HuH-7.5 (cell line): ENCODE measurements around the gene SDSL.

Source experiments
- DNase-seq: peaks from one replicate; pipeline ENCODE4 v3.0.0; 2011; ENCODE audit warnings: low spot score

The SDSL gene

DNA sequence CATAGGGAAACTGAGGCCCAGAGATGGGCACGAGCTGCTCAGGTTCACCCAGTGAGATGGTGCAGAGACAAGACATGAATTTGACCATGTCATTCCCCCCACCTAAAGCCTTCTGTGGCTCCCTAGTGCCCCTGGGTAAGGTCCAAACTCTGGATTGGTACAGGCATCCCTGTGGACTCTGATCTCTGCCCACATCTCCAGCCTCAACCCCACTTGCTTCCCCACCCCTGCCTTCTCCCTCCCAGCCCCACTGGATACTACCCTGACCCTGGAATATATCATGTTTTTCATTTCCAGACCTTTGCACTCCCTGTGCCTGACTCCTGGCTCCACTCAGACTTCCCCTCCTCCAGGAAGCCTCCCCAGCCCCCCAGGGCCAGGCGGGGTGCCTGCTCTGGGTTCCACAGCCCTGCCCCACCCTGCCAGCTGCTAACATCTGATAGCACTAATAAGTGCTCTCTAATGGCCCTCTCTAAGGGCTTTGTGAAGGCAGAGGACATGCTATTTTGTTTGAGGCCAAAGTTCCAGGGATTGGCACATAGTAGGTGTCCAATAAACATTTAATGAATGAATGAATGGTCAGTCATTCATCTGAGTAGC, 1.1 kb upstream of the SDSL start:
- no peak for DNase-seq

DNA sequence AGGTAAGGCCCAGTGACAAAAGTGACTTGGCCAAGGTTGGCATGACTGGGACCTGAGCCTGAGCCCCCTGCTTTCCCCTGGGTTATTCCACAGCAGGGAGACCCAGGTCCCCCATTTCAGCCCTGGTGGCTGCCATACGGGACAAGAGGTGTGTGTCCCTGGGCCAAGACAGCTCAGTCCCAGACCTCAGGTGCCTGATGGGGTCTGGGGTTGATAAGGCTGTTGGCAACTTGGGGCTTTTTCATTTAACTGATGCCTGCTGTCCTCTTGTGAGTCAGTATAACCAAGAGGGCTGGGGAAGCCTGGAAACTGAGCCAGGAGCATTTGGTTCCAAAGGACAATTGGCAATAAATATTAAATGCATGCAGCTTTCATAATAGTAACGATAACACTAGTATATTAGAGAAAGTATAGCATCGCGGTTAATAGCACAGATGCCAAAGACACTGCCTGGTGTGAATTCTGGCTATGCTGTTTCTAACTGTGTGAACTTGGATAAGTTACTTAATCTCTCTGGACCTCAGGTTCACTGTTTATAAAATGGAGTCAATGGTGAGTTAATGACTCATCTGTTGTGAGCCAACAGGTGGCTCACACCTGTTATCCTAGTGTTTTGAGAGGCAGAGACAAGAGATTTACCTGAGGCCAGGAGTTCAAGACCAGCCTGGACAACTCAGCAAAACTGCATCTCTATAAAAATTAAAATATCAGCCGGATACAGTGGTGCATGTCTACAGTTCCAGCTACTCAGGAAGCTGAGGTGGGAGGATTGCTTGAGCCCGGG, 898 bp downstream of the SDSL start:
- no peak for DNase-seq

DNA sequence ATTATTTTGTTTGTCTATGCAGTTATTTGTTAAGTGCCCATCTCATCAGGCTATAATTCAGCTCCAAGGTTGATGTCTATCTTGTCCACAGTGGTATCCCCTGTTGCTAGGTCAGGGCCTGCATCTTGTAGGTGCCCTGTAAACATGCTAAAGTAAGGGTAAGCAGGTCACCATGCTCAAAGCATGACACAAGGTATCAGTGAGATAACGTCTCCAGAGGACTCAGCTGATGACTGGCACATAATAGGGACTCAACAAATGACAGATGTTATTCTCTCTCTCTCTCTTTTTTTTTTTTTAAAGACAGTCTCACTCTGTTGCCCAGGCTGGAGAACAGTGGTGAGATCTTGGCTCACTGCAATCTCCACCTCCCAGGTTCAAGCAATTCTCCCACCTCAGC, 2.3 kb downstream of the SDSL start:
- no peak for DNase-seq

GRCh38 chr12:113424915-113425823, 3.0 kb downstream of the SDSL start:
- peak; percentile 46 for DNase-seq

DNA sequence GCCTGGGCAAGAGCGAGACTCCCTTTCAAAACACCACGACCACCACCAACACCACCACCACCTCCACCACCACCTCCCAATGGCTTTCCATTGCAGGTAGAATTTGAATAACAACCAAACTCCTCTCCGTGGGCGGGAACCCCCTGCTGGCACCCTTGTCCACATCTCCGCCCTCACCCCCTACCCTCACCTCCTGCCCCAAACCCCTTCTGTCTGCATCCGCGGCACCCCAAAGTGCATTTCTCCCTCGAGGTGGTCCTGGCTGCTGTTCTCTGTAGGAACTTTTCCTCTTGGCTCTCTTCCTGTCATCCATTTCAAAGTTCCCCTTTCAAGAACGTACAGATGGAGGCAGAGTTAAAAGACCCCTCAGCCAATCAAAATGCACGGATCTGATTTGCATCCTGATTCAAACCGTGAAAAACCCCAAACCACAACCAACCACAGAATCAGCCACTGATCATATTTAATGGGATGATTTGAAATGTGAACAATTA, 3.8 kb downstream of the SDSL start:
- no peak for DNase-seq

DNA sequence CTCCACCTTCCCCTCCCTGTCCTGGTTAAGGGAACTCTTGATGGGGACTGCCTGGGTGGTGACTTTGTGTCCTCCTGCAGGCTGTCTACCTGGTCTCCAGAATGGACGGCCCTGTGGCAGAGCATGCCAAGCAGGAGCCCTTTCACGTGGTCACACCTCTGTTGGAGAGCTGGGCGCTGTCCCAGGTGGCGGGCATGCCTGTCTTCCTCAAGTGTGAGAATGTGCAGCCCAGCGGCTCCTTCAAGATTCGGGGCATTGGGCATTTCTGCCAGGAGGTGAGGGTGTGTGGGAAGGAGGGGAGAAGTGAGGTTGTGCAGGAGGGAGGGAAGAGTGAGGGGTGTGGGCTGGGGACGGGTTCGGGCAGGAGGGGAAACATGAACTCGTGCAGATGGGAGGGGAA, 5.7 kb downstream of the SDSL start:
- DNase-seq, result no peak

DNA sequence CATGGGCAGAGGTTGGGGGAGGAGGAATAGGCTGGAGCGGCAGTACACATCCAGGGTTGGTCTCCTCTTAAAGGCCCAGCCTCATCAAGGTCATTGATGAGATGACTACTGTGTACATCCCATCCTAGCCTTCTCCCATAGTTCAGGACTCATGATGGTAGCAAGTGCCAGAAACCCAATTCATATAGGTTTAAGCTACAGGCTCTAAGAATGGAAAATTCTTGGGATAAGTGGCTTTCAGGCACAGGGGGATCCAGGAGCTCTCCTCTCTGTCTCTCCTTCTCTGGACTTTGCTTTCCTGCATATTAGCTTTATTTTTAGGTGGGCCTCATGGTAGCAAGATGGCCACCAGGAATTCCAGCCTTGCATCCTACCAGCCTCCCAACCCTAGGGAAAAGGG, 6.3 kb downstream of the SDSL start:
- DNase-seq, result no peak

DNA sequence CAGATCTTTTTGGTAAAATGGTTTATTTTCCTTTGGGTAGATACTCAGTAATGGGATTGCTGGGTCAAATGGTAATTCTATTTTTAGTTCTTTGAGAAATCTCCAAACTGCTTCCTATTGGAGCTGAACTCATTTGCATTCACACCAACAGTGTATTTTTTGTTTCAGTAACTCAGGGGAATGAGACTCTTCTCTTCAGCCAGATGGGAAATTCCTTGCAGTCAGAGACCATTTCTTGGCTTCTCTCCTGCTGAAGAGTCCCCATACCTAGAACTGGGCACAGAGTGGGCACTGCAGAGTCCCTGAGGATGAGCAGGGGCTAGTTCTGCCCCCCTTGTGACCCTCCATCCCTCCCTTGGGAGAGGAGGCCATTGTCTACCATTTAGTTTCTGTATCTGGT, 10.8 kb downstream of the SDSL start:
- DNase-seq, result no peak

GRCh38 chr12:113435367-113435766, 13.2 kb downstream of the SDSL start:
- DNase-seq, result no peak

DNA sequence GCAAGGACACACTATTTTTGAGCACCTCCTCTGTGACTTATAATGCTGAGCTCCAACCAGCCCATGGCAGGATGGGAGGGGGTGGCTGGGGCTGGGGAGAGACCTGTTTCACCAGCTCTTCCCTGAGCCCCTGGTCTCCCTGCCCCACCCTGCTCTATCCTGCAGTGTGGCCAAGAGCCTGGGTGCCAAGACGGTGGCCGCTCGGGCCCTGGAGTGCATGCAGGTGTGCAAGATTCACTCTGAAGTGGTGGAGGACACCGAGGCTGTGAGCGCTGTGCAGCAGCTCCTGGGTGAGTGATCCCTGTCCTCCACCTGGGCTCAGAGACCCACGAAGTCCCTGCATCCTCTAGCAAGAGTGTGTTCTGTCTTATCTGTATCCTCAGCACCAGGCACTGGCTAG, 14.4 kb downstream of the SDSL start:
- DNase-seq, result no peak

DNA sequence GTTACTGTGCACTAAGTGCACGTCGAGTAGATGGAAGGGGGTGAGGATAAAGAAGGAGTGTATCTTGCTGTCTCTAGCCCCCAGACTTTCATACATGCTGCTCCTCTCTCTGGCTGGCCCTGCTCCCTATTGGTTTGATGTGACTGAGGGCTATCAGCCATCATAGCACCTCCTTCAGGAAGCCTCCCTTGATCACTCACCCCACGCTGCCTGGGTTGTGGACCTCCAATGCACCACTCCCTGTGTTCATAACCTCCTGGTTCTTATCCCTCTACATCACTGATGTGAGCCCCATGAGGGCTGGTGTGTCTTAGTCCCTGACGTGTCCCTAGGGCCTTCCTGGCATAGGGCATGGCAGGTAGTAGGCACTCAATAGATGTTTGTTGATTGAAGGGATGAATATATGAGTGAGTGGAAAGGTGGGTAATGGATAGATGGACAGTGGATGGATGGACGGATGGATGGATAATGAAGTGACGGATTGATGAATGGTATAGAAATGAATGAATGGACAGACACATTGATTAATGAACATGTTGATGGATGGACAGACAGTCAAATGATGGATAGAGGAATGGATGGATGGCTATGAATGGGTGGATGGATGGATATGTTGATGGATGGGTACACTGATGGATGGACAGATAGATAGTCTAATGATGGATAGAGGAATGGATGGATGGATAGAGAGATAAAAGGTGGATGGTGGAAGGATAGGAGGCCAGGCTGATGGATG, 15.0 kb downstream of the SDSL start:
- DNase-seq, result no peak

DNA sequence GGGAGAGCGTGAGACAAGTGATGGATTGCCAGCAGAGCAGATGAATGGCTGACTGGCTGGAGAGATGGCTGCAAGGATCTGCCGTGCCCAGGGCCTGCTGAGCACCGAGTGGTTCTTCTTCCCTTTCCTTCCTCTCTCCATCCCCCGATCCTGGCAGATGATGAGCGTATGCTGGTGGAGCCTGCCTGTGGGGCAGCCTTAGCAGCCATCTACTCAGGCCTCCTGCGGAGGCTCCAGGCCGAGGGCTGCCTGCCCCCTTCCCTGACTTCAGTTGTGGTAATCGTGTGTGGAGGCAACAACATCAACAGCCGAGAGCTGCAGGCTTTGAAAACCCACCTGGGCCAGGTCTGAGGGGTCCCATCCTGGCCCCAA, 15.5 kb downstream of the SDSL start:
- no peak for DNase-seq

GRCh38 chr12:113438523-113439300, 16.5 kb downstream of the SDSL start:
- DNase-seq, result no peak

DNA sequence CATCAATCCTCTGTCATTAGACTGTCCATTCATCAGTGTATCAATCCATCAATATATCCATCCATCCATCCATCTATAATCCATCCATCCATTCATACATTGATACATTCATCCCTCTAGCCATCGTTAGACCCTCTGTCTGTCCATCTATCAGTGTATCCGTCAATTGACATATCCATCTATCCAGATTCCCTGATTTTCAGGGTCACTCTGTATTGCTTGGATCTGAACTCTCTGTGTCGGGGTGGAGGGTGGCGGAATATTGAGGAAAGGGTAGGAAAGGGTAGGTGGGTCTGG, 17.1 kb downstream of the SDSL start:
- DNase-seq, result no peak

GRCh38 chr12:113439606-113440030, 17.4 kb downstream of the SDSL start:
- DNase-seq, result peak; percentile 57

DNA sequence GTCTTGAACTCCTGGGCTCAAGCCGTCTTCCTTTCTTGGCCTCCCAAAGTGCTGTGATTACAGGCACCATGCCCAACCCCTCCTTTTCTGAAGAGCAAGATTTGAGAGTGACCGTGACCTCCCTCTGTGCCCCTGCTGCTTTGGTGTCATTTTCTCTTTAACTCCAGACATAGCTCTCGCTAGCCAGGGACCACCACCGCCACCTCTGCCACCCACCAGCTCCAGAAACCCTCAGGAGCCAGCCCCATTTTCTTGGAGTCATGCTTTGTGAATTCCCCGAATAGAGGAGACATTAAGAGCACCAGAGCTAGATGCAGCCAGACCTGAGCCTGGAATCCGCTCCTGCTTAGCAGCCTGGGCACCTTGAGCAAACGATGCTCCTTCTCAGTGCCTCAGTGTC, 18.2 kb downstream of the SDSL start:
- no peak for DNase-seq

DNA sequence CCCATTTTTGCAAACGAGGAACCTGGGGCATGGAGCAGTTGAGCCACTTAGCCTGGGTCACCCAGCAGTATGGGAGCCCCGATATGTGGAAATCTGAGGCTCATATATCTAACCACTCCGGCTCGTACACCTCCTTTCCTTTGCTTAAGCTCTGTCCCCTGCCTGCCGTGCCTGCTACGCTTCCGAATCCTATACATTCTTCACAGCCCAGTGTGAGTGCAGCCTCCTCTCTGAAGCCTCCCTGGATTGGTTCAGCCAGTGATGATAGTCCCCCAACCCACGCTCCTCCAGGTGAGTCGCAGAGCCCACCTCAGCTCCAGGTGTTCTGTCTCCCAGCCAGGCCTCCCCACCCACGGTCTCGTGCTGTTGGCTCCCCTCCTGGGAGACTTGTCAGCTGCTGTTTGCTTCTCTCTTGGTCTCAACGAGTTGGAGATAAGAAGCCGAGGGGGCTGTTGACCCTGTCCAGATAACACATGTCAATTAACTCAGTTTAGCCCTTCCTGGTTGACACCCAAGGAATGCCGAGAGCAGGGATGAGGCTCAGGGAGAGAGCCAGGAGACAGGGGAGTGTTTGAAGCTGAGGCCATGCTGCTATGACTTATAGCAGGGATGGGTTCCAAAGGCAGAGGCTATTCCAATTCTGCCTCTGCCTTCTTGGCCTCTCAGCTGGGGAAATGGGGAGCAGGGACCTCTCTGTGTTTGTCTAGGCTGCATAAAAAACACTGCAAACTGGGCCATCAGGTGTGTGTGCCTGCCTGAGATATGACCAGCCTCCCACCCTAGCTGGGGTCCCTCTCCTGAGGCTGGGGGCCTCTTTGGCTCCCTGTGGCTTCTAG, 19.0 kb downstream of the SDSL start:
- no peak for DNase-seq

DNA sequence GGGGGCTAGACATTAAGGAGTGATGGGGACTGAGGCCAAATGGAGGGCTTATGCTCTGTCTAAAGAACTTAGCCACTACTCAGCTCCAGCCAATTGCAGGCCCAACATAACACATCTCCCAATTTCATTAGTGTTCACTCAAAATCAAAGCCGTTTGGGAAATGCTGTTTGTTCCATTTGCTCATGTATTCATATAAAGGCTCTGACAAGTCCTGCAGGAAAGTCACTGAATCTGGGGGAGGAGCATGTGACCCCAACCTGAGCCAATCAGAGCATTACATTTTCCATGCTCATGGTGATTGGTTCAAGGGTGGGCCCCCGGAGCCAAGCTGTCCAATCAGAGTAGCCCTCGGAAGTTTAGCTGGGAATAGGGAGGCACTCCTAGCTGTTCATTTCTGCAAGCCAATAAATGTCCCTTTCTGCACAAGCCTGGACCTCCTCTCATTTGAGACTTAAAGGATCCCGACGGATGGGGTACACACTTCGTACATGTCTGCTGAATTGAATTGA, 20.9 kb downstream of the SDSL start:
- DNase-seq, result no peak

DNA sequence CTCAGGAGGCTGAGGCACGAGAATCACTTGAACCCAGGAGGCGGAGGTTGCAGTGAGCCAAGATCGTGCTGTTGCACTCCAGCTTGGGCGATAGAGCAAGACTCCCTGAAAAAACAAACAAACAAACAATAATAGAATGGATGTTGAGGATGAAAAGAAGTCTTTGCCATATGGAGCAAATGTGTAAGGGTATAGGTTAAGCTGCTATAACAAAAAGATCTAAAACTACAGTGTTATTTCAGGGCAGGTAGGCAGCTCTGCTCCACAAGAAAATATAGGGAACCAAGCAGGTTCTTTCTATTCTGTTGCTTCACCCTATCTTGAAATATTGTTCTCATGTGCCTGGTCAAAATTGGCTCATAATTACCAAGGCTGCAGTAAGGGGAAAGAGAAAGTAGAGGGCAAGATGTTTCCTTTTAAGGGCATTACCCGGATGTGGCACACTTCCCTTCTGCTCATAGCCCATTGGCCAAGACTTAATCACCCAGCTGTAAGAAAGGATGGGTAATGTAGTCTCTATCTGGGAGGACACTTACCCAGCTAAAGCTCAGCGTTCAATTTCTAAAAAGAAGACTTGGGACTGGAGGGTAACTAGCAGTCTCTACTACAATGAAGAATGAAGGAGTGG, 23.5 kb downstream of the SDSL start:
- DNase-seq, result no peak

GRCh38 chr12:113448873-113449272, 26.7 kb downstream of the SDSL start:
- DNase-seq, result no peak
